OCI-LY7 (cell line): ENCODE data around the gene WDR64. TPM values are rescaled to one million over a fixed set of nuclear protein-coding genes. Genes with fewer than 3 reads are reported as not detected.

Source experiments
- BruUV-seq: library from RNA; stranded (reverse); fragments of 400-500 nt; replicated peaks from 2 replicates; lab custom pipeline; 2021; lab: Mats Ljungman, UMichigan
- CTCF ChIA-PET: fragments of 300-600 bp; sonication (Branson Sonifier 250); formaldehyde crosslinking; loops from one replicate; lab custom pipeline; 2022; ENCODE audit warnings: antibody characterized with exemption; ENCODE audit not compliant: unreplicated experiment; lab: Charles Lee
- POLR2A ChIA-PET: fragments of 300-600 bp; sonication (Branson Sonifier 250); formaldehyde crosslinking; loops from one replicate; lab custom pipeline; 2022; ENCODE audit warnings: antibody characterized with exemption; lab: Charles Lee
- DNase-seq: peaks from one replicate; pipeline ENCODE4 v3.0.0-alpha.2; 2015; ENCODE audit warnings: low spot score
- H2AFZ ChIP-seq: fragments of 200-600 bp; sonication (generic), shearing (Covaris generic); 2 replicates; pipeline ENCODE4 v1.6.1; 2014; ENCODE audit warnings: mild to moderate bottlenecking, antibody characterized with exemption, low read length, moderate library complexity
- H3K27ac ChIP-seq: fragments of 200-600 bp; sonication (generic); 2 replicates; pipeline ENCODE4 v1.5.1; 2014; ENCODE audit warnings: mixed run types, low read depth, mild to moderate bottlenecking, moderate library complexity, low read length, inconsistent platforms; ENCODE audit not compliant: poor library complexity, severe bottlenecking
- H3K36me3 ChIP-seq: fragments of 200-600 bp; sonication (generic); 2 replicates; pipeline ENCODE4 v1.6.1; 2014; ENCODE audit warnings: mild to moderate bottlenecking, antibody characterized with exemption, low read length, moderate library complexity, mixed read lengths; ENCODE audit not compliant: insufficient read depth
- H3K4me1 ChIP-seq: fragments of 200-600 bp; sonication (generic); 2 replicates; pipeline ENCODE4 v1.5.1; 2014; ENCODE audit warnings: mild to moderate bottlenecking, low read length; ENCODE audit not compliant: insufficient read depth, poor library complexity, severe bottlenecking
- H3K4me2 ChIP-seq: fragments of 200-600 bp; sonication (generic); 2 replicates; pipeline ENCODE4 v1.6.1; 2014; ENCODE audit warnings: mild to moderate bottlenecking, low read length
- H3K4me3 ChIP-seq: fragments of 200-600 bp; sonication (generic); 2 replicates; pipeline ENCODE4 v1.5.1; 2014; ENCODE audit warnings: mild to moderate bottlenecking, low read depth, low read length; ENCODE audit not compliant: poor library complexity, severe bottlenecking
- H3K79me2 ChIP-seq: fragments of 200-600 bp; sonication (generic); 2 replicates; pipeline ENCODE4 v1.6.1; 2016; ENCODE audit warnings: low read depth, mild to moderate bottlenecking, low read length, moderate library complexity, mixed read lengths; ENCODE audit not compliant: insufficient read depth
- H3K9me2 ChIP-seq: fragments of 200-600 bp; sonication (generic); 2 replicates; pipeline ENCODE4 v1.6.1; 2016; ENCODE audit warnings: mild to moderate bottlenecking, low read length, mixed read lengths; ENCODE audit not compliant: insufficient read depth
- H3K9me3 ChIP-seq: fragments of 200-600 bp; sonication (generic); 2 replicates; pipeline ENCODE4 v1.6.1; 2014; ENCODE audit warnings: mild to moderate bottlenecking, mixed run types, low read length, mixed read lengths
- H4K20me1 ChIP-seq: fragments of 200-600 bp; sonication (generic); 2 replicates; pipeline ENCODE4 v1.6.1; 2014; ENCODE audit warnings: mild to moderate bottlenecking, antibody characterized with exemption, low read length, moderate library complexity, mixed read lengths; ENCODE audit not compliant: insufficient read depth
- CTCF ChIP-seq: fragments of 200-600 bp; sonication (generic); conservative IDR thresholded peaks from 2 replicates; pipeline ENCODE4 v1.5.1; 2014; ENCODE audit warnings: mild to moderate bottlenecking, antibody characterized with exemption, low read length, moderate library complexity, mixed read lengths
- EZH2phosphoT487 ChIP-seq: fragments of 200-600 bp; sonication (generic); IDR thresholded peaks from 2 replicates; pipeline ENCODE4 v1.6.1; 2018; ENCODE audit warnings: low read depth, borderline replicate concordance, mild to moderate bottlenecking, mixed run types, antibody characterized with exemption, low read length, moderate library complexity, mixed read lengths
- intact Hi-C: fragments of 100-400 bp; cut with micrococcal nuclease; formaldehyde crosslinking; loops from one replicate; pipeline ENCODE4 v1.10.0; 2022; ENCODE audit not compliant: unreplicated experiment
- total RNA-seq, 2 experiments: library from RNA; depleted of rRNA in 1 of 2; stranded (reverse); fragments of >200 nt in 1 of 2; shearing (Covaris generic) in 1 of 2; gene quantifications; 2 replicates each; pipeline ENCODE4 v1.2.3, GENCODE V29; 2014 to 2022

Gene WDR64
- total RNA-seq, 2 experiments from 2014 or later, result not detected

- Histone ChIP-seq H3K79me2 (no peaks in the 10 kb centered on the region), H3K27ac (no peak overlapping the region), H4K20me1 (no peaks in the 10 kb centered on the region), H3K4me2 (no peak overlapping the region), H3K9me3 (no peaks in the 10 kb centered on the region), H3K4me1 (no peaks in the 10 kb centered on the region), H2AFZ (no peak overlapping the region), H3K4me3 (no peak overlapping the region), H3K36me3 (no peaks in the 10 kb centered on the region), H3K9me2 (no peaks in the 10 kb centered on the region)
- CTCF ChIA-PET, result no interaction called here
- POLR2A ChIA-PET, result no interaction called here
- BruUV-seq, result no TSS peak
- TF ChIP-seq EZH2phosphoT487 (no peak), CTCF (no peak)
- no peak for DNase-seq
- intact Hi-C loops, result no loop called here
These were observed 44.9 kb downstream of the WDR64 start for GRCh38 chr1:241696815-241697639.

GRCh38 chr1:241697640-241698018 lies 45.5 kb downstream of the WDR64 start:
- CTCF ChIA-PET, result no interaction called here
- DNase-seq, result no peak
- no peaks in the 10 kb centered on the region for H4K20me1 ChIP-seq
- BruUV-seq, result no TSS peak
- no peak overlapping the region for H2AFZ ChIP-seq
- POLR2A ChIA-PET, result no interaction called here
- H3K4me3 ChIP-seq, result no peak overlapping the region
- TF ChIP-seq EZH2phosphoT487 (no peak), CTCF (no peak)
- no peaks in the 10 kb centered on the region for H3K4me1 ChIP-seq
- H3K79me2 ChIP-seq, result no peaks in the 10 kb centered on the region
- no peaks in the 10 kb centered on the region for H3K36me3 ChIP-seq
- H3K27ac ChIP-seq, result no peak overlapping the region
- no peaks in the 10 kb centered on the region for H3K9me2 ChIP-seq
- no peak overlapping the region for H3K4me2 ChIP-seq
- no peaks in the 10 kb centered on the region for H3K9me3 ChIP-seq
- intact Hi-C loops, result no loop called here

GRCh38 chr1:241698177-241698576 lies 46.1 kb downstream of the WDR64 start:
- H4K20me1 ChIP-seq, result no peaks in the 10 kb centered on the region
- intact Hi-C loops, result no loop called here
- no peaks in the 10 kb centered on the region for H3K4me1 ChIP-seq
- no peak overlapping the region for H3K4me2 ChIP-seq
- no peak overlapping the region for H2AFZ ChIP-seq
- CTCF ChIA-PET, result no interaction called here
- H3K79me2 ChIP-seq, result no peaks in the 10 kb centered on the region
- no peaks in the 10 kb centered on the region for H3K9me2 ChIP-seq
- no peak overlapping the region for H3K4me3 ChIP-seq
- no TSS peak for BruUV-seq
- H3K27ac ChIP-seq, result no peak overlapping the region
- DNase-seq, result no peak
- POLR2A ChIA-PET, result interaction anchor here (0.6 kb wide), 1 partner anchor 58 kb away, joined by 6 read pairs; the partner anchor contains the start of genes CHML and OPN3
- TF ChIP-seq EZH2phosphoT487, result no peak
- no peak for TF ChIP-seq CTCF
- no peaks in the 10 kb centered on the region for H3K36me3 ChIP-seq
- no peaks in the 10 kb centered on the region for H3K9me3 ChIP-seq
